Adrenal gland (tissue), 12 donors: ENCODE data around the gene MYH9. TPM values are rescaled to one million over a fixed set of nuclear protein-coding genes. Genes with fewer than 3 reads are reported as not detected.

Experiments
- DNase-seq, 7 donors: peaks; one replicate each; pipeline ENCODE4 v3.0.0-alpha.2; 2019 to 2020
- H3K27ac ChIP-seq, 5 donors: fragments of 200-600 bp; sonication (generic) in 4 of 5; 1 replicate in 3 of 5; 2 replicates in 2 of 5; pipeline versions ENCODE4 v1.5.1 to v1.8.0; 2016 to 2020; ENCODE audit warnings: mild to moderate bottlenecking in 1 of 5
- H3K27me3 ChIP-seq: fragments of 200-600 bp; 2 replicates; pipeline ENCODE4 v1.8.0; 2021
- H3K36me3 ChIP-seq, 2 donors: fragments of 200-600 bp; replicated peaks in 1 of 2; 1 replicate in 1 of 2; 2 replicates in 1 of 2; pipeline versions ENCODE4 v1.5.1 to v1.8.0; 2018 to 2022
- H3K4me1 ChIP-seq, 2 donors: fragments of 200-600 bp; replicated peaks in 1 of 2; 1 replicate in 1 of 2; 2 replicates in 1 of 2; pipeline versions ENCODE4 v1.5.1 to v1.8.0; 2018 to 2021
- H3K4me3 ChIP-seq, 4 donors: fragments of 200-600 bp; sonication (generic) in 3 of 4; one replicate each; pipeline ENCODE4 v1.5.1; 2016 to 2018
- H3K9me3 ChIP-seq, 3 donors: fragments of 200-600 bp; sonication (generic) in 1 of 3; replicated peaks in 1 of 3; 1 replicate in 2 of 3; 2 replicates in 1 of 3; pipeline versions ENCODE4 v1.5.1 to v1.8.0; 2016 to 2021
- POLR2A ChIP-seq, 2 donors: fragments of 450-650 bp; IDR thresholded peaks; one replicate each; pipeline ENCODE4 v1.6.1; 2017; ENCODE audit warnings: antibody characterized with exemption in 2 of 2, mild to moderate bottlenecking in 2 of 2, moderate library complexity in 1 of 2
- WGBS, 4 donors: extraction: QIAGEN DNeasy Blood & Tissue Kit in 2 of 4; methylation state at CpG; one replicate each; pipeline versions ENCODE4 v1.1.5 to v1.1.7; 2013 to 2017; 5-methylcytosine and 5-hydroxymethylcytosine counted together
- intact Hi-C, 2 donors: fragments of 100-400 bp; cut with DNase I; formaldehyde crosslinking; loops; one replicate each; pipeline versions ENCODE4 v1.14.1 to v1.15.0; 2022 to 2023
- polyA plus RNA-seq, 3 donors: library from polyadenylated mRNA; stranded (reverse); fragments of 200-250 nt in 2 of 3; fragments of 350-450 nt in 1 of 3; fragmentation: Illumina TruSeq in 1 of 3; extraction: RNeasy Lipid Tissue Mini Kit (QIAGEN cat#74804) in 1 of 3; gene quantifications; one replicate each; pipeline ENCODE4 v1.2.3, GENCODE V29; 2013 to 2014
- total RNA-seq, 9 donors: library from RNA; depleted of rRNA in 4 of 9; stranded (reverse); fragments of >200 nt in 4 of 9; fragments of 120-200 nt in 1 of 9; fragmentation: NEBNext Ultra II Directional in 1 of 9; extraction: Animal tissue kit (Norgen Biotek cat#: 25700) in 1 of 9; gene quantifications; one replicate each; pipeline versions ENCODE4 v1.1.0 to v1.2.4, GENCODE V29; 2013 to 2023
- TF ChIP-seq, protein P1 (sequence below), 6 experiments: fragments of 450-650 bp in 4 of 6; fragments of 200-600 bp in 2 of 6; sonication (generic) in 1 of 6; IDR thresholded peaks; 1 replicate in 5 of 6; 2 replicates in 1 of 6; pipeline versions ENCODE4 v1.5.1 to v1.8.0; 2016 to 2021; ENCODE audit warnings: antibody characterized with exemption in 6 of 6, mild to moderate bottlenecking in 2 of 6, moderate library complexity in 1 of 6
- donor health status: healthy with polysubstance abuse.
- donor health status: Bipolar disorder and iron deficiency.
- donor health status: DM: yes; HTN: yes; CAD: no.
- donor health status: DM: no; HTN: no; CAD: no.
- donor health status: DM: no; HTN: no; CAD: no.
- donor health status: DM: yes; HTN: yes; CAD: no.

Gene MYH9
- total and polyA plus RNA-seq, 12 donors, result 96.2 to 427 (median 319) TPM

DNA sequence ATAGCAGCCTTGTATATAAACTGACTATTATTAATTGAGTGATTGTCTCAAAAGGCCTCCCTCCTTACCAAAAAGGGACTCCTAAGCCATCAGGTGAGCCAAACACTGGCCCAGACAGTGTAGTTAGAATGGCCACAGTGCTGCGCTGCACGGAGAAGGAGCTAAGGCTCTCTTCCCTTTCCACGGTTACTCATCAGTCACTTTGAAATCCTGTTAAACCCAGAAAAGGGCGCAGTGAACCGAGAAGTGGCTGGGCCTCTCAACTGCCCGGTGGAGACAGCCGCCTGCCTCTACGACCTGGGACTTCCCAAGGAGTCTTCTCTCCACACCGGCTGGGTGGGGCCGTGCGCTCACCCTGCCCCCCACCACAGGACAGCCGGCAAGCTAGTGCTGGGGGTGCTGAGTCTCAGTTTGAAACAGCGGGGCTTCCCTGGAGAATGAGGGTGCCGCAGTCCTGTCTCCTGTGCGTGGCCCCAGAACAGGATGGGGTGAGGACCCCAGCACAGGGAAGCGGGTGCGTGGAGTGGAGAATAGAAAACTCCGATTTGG lies 1.3 kb downstream of the MYH9 start:
- no peaks in the 10 kb centered on the region for H3K27me3 ChIP-seq
- DNase-seq, result peak; percentile 60 to 73 (median 63)
- 0 to 2% (median 2%) methylated on average over 9 to 18 of the region's 18 CpGs for WGBS, 4 donors
- peak overlapping the region; percentile 96 to 99 (median 97) for H3K27ac ChIP-seq
- TF ChIP-seq POLR2A (IDR thresholded peaks at IDR 0.05), result peak; percentile 13 to 53
- TF ChIP-seq, protein P1, sequence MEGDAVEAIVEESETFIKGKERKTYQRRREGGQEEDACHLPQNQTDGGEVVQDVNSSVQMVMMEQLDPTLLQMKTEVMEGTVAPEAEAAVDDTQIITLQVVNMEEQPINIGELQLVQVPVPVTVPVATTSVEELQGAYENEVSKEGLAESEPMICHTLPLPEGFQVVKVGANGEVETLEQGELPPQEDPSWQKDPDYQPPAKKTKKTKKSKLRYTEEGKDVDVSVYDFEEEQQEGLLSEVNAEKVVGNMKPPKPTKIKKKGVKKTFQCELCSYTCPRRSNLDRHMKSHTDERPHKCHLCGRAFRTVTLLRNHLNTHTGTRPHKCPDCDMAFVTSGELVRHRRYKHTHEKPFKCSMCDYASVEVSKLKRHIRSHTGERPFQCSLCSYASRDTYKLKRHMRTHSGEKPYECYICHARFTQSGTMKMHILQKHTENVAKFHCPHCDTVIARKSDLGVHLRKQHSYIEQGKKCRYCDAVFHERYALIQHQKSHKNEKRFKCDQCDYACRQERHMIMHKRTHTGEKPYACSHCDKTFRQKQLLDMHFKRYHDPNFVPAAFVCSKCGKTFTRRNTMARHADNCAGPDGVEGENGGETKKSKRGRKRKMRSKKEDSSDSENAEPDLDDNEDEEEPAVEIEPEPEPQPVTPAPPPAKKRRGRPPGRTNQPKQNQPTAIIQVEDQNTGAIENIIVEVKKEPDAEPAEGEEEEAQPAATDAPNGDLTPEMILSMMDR (IDR thresholded peaks at IDR 0.05), result no peak
- peak overlapping the region; percentile 67 to 99 (median 82) for H3K4me3 ChIP-seq
- no peaks in the 10 kb centered on the region for H3K9me3 ChIP-seq
- no peaks in the 10 kb centered on the region for H3K36me3 ChIP-seq
- intact Hi-C loops, result loop anchor here (5.0 to 10.0 kb wide), 3 partner anchors 62 to 78 kb away; no protein-coding TSS in a partner anchor
- H3K4me1 ChIP-seq, result peaks cover 33 to 52% of the 10 kb centered on the region in 2 donors

DNA sequence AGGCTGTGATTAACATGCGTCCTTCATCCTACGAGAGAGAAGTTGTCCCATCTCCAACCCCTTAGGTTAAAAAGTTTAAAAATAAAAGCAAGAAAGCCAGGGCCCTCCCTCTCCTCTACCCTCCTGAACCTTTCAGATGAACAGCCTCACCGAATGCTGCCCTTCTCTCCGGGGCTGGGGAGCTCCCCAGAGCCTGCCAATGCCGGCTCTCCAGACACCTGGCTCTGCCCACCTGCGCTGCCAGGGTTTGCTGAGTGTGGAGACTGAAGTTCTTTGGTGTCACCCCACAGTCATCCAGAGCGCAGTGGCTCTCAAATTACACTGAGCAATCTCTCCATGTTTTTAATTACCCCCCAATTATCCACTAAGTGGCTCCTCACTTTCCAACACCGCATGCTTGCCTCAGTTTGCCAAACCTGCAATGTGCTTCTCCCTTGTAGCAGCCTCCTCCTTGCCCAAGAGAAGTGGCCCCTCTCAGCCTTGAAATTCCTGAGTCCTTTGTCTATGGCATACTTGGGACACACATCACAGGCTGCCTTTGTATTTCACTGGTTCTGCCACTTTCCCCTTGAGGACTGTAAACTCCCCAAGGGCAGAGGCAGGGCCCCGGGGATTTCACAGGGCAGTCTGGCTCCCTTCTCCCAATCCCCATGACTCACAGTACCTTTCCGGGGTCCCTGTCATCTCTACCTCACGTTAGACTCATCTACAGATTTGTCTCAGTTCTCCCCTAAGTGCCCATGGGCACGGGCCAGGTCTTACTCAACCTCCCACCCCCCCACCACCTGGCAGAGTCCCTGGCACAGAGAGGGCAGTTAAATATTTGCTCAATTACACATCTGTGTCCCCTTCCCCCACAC lies 2.0 kb downstream of the MYH9 start:
- Histone ChIP-seq H3K4me3 (peak overlapping the region in 2 of 4 donors; percentile 75 to 99), H3K27ac (peak overlapping the region; percentile 96 to 99 (median 97)), H3K36me3 (no peaks in the 10 kb centered on the region), H3K27me3 (no peaks in the 10 kb centered on the region), H3K4me1 (peaks cover 34 to 59% of the 10 kb centered on the region in 2 donors), H3K9me3 (no peaks in the 10 kb centered on the region)
- peak; percentile 76 to 85 (median 83) for DNase-seq
- WGBS, 4 donors, result 4 to 9% (median 5%) methylated on average over 12 of the region's 12 CpGs
- TF ChIP-seq, protein P1 (IDR thresholded peaks at IDR 0.05), result no peak
- peak in 1 of 2 donors; percentile 42 for TF ChIP-seq POLR2A (IDR thresholded peaks at IDR 0.05)
- intact Hi-C loops, result loop anchor here (5.0 to 10.0 kb wide), 3 partner anchors 61 to 79 kb away; no protein-coding TSS in a partner anchor

DNA sequence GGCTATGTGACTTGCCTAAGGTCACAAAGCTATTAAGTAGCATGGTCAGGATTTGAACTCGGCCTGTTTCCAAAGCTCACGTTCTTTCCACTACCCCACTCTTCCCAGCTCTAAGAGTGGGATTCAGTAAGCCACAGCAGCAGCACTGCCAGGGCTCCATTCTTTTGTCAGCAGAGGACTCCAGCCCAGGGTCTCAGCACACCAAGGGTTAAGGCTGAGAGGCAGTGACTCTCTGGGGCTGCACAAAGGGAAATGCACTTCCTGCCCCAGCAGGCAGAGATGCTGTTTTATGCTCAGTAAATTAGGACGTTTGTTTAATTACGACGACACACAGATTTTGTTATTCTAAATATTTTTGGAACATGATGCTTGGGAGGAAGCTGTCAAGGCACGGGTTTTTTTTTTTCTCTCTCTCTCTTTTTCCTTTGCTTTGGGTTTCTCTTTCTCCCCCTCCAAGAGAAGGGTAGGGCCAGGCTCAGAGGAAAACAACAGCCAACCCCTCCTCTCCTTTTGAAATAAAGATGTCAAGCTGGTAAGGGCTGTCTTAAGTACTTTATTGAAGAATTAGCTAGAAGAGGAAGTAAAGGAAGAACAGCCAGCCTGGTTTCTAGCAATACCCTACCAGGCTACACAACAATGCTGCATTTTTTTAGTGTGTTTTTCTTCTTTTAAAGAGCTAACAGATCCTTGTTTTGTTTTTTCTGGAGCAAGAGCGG lies 2.8 kb downstream of the MYH9 start:
- intact Hi-C loops, result loop anchor here (5.0 to 10.0 kb wide), 3 partner anchors 60 to 80 kb away; no protein-coding TSS in a partner anchor
- peak in 1 of 7 donors; percentile 56 for DNase-seq
- Histone ChIP-seq H3K27me3 (no peaks in the 10 kb centered on the region), H3K4me1 (peaks cover 35 to 67% of the 10 kb centered on the region in 2 donors), H3K27ac (peak overlapping the region; percentile 96 to 99 (median 97)), H3K4me3 (peak overlapping the region in 2 of 4 donors; percentile 75 to 99), H3K36me3 (no peaks in the 10 kb centered on the region), H3K9me3 (no peaks in the 10 kb centered on the region)
- no peak for TF ChIP-seq POLR2A (IDR thresholded peaks at IDR 0.05)
- TF ChIP-seq, protein P1 (IDR thresholded peaks at IDR 0.05), result no peak
- WGBS, 4 donors, result 5 to 7% (median 6%) methylated on average over 7 of the region's 7 CpGs
